ENCODE measurements around the gene ZEB1. TPM values are rescaled to one million over a fixed set of nuclear protein-coding genes. Genes with fewer than 3 reads are reported as not detected.

The ZEB1 gene
- total RNA-seq, 1 donor from 2014 or later, result 38.8 TPM

GRCh38 chr10:31273789-31274188, 45.2 kb upstream of the ZEB1 start:
- H3K27me3 Mint-ChIP-seq (ENCODE audit: insufficient read depth, low read depth), result no peaks in the 10 kb centered on the region
- H3K4me3 ChIP-seq, result no peak overlapping the region
- no peaks in the 10 kb centered on the region for H3K4me1 Mint-ChIP-seq
- H3K27ac ChIP-seq, result no peak overlapping the region
- H3K4me2 ChIP-seq, result no peak overlapping the region
- no peak for TF ChIP-seq EZH2 (IDR thresholded peaks at IDR 0.05)
- H3K4me3 Mint-ChIP-seq, result no peak overlapping the region
- no peaks in the 10 kb centered on the region for H3K79me2 ChIP-seq (ENCODE audit: low read depth)
- H3K27me3 ChIP-seq, result no peaks in the 10 kb centered on the region
- H3K9me3 Mint-ChIP-seq, result peaks cover 4% of the 10 kb centered on the region
- H3F3A ChIP-seq (ENCODE audit: low read depth), result no peaks in the 10 kb centered on the region
- no peaks in the 10 kb centered on the region for H4K20me1 ChIP-seq (ENCODE audit: low read depth)
- no peaks in the 10 kb centered on the region for H3K9me3 ChIP-seq (ENCODE audit: low read depth)
- no peaks in the 10 kb centered on the region for H3K36me3 ChIP-seq
- H3K9ac ChIP-seq, result no peak overlapping the region
- DNase-seq (ENCODE audit: low spot score), result no peak
- H3K36me3 Mint-ChIP-seq, result no peaks in the 10 kb centered on the region
- H3K4me1 ChIP-seq, result no peaks in the 10 kb centered on the region
- no peak overlapping the region for H2AFZ ChIP-seq (replicated peaks)
- H3K27ac Mint-ChIP-seq, result no peak overlapping the region

GRCh38 chr10:31274310-31274709, 44.7 kb upstream of the ZEB1 start:
- H3K79me2 ChIP-seq (ENCODE audit: low read depth), result no peaks in the 10 kb centered on the region
- no peaks in the 10 kb centered on the region for H3K36me3 Mint-ChIP-seq
- H3F3A ChIP-seq (ENCODE audit: low read depth), result no peaks in the 10 kb centered on the region
- H3K27me3 ChIP-seq, result no peaks in the 10 kb centered on the region
- H3K36me3 ChIP-seq, result no peaks in the 10 kb centered on the region
- H3K9ac ChIP-seq, result no peak overlapping the region
- H2AFZ ChIP-seq (replicated peaks), result no peak overlapping the region
- no peaks in the 10 kb centered on the region for H3K4me1 ChIP-seq
- no peak overlapping the region for H3K27ac ChIP-seq
- H3K4me3 ChIP-seq, result no peak overlapping the region
- TF ChIP-seq EZH2phosphoT487 (IDR thresholded peaks at IDR 0.05), result no peak
- TF ChIP-seq EZH2 (IDR thresholded peaks at IDR 0.05), result no peak
- no peak for TF ChIP-seq CTCF (IDR thresholded peaks at IDR 0.05)
- H4K20me1 ChIP-seq (ENCODE audit: low read depth), result no peaks in the 10 kb centered on the region
- no peak for DNase-seq (ENCODE audit: low spot score)
- no peaks in the 10 kb centered on the region for H3K9me3 ChIP-seq (ENCODE audit: low read depth)
- no peak overlapping the region for H3K27ac Mint-ChIP-seq
- H3K4me1 Mint-ChIP-seq, result no peaks in the 10 kb centered on the region
- no peak overlapping the region for H3K4me3 Mint-ChIP-seq
- no peaks in the 10 kb centered on the region for H3K27me3 Mint-ChIP-seq (ENCODE audit: insufficient read depth, low read depth)
- no peak overlapping the region for H3K4me2 ChIP-seq
- peaks cover 4% of the 10 kb centered on the region for H3K9me3 Mint-ChIP-seq

GRCh38 chr10:31278279-31278941, 40.6 kb upstream of the ZEB1 start:
- no peaks in the 10 kb centered on the region for H3F3A ChIP-seq (ENCODE audit: low read depth)
- H3K27me3 ChIP-seq, result no peaks in the 10 kb centered on the region
- H3K27me3 Mint-ChIP-seq (ENCODE audit: insufficient read depth, low read depth), result no peaks in the 10 kb centered on the region
- no peak overlapping the region for H3K4me2 ChIP-seq
- H3K4me1 Mint-ChIP-seq, result no peaks in the 10 kb centered on the region
- peaks cover 7% of the 10 kb centered on the region for H3K9me3 Mint-ChIP-seq
- no peaks in the 10 kb centered on the region for H4K20me1 ChIP-seq (ENCODE audit: low read depth)
- DNase-seq (ENCODE audit: low spot score), result no peak
- H3K9me3 ChIP-seq (ENCODE audit: low read depth), result no peaks in the 10 kb centered on the region
- no peaks in the 10 kb centered on the region for H3K36me3 Mint-ChIP-seq
- H3K27ac Mint-ChIP-seq, result no peak overlapping the region
- H3K4me3 Mint-ChIP-seq, result no peak overlapping the region
- no peak for TF ChIP-seq CTCF (IDR thresholded peaks at IDR 0.05)
- no peak for TF ChIP-seq EZH2 (IDR thresholded peaks at IDR 0.05)
- TF ChIP-seq EZH2phosphoT487 (IDR thresholded peaks at IDR 0.05), result no peak
- H2AFZ ChIP-seq (replicated peaks), result no peak overlapping the region
- no peaks in the 10 kb centered on the region for H3K4me1 ChIP-seq
- no peaks in the 10 kb centered on the region for H3K36me3 ChIP-seq
- no peaks in the 10 kb centered on the region for H3K79me2 ChIP-seq (ENCODE audit: low read depth)
- no peak overlapping the region for H3K27ac ChIP-seq
- no peak overlapping the region for H3K9ac ChIP-seq
- H3K4me3 ChIP-seq, result no peak overlapping the region

- Histone ChIP-seq H3K27ac (no peak overlapping the region), H3K9me3 (ENCODE audit: low read depth) (no peaks in the 10 kb centered on the region), H3K79me2 (ENCODE audit: low read depth) (no peaks in the 10 kb centered on the region), H2AFZ (replicated peaks) (no peak overlapping the region), H3F3A (ENCODE audit: low read depth) (no peaks in the 10 kb centered on the region), H3K4me1 (no peaks in the 10 kb centered on the region), H3K36me3 (no peaks in the 10 kb centered on the region), H3K9ac (no peak overlapping the region), H3K27me3 (no peaks in the 10 kb centered on the region), H4K20me1 (ENCODE audit: low read depth) (no peaks in the 10 kb centered on the region), H3K4me3 (no peak overlapping the region), H3K4me2 (no peak overlapping the region)
- H3K36me3 Mint-ChIP-seq, result no peaks in the 10 kb centered on the region
- H3K27me3 Mint-ChIP-seq (ENCODE audit: insufficient read depth, low read depth), result no peaks in the 10 kb centered on the region
- DNase-seq (ENCODE audit: low spot score), result no peak
- TF ChIP-seq EZH2 (IDR thresholded peaks at IDR 0.05), result no peak
- TF ChIP-seq EZH2phosphoT487 (IDR thresholded peaks at IDR 0.05), result no peak
- no peak for TF ChIP-seq CTCF (IDR thresholded peaks at IDR 0.05)
- H3K27ac Mint-ChIP-seq, result no peak overlapping the region
- peaks cover 7% of the 10 kb centered on the region for H3K9me3 Mint-ChIP-seq
- no peaks in the 10 kb centered on the region for H3K4me1 Mint-ChIP-seq
- no peak overlapping the region for H3K4me3 Mint-ChIP-seq
Measured at GRCh38 chr10:31280972-31281371, 38.0 kb upstream of the ZEB1 start.

All from neural progenitor cell (in vitro differentiated cells).